Activated T-helper 1 cell treated with anti-CD3 and anti-CD28 coated beads, Interleukin-12 subunit alpha, Interleukin-12 subunit beta, Interleukin-2, Interleukin-4 antibody, amounts not matched to agents 30 ng/mL and 10 ng/mL and 1 ng/mL, durations not matched to agents 14 hours and 24 hours and 36 hours (primary cell): ENCODE measurements around the gene F2. TPM values are rescaled to one million over a fixed set of nuclear protein-coding genes. Genes with fewer than 3 reads are reported as not detected.
"Not testable (repeated sequence)": the region's sequence is repeated elsewhere in the genome, so short reads cannot be mapped to it uniquely, and the experiment has no call there.

Experiments used
- DNase-seq: peaks from one replicate; pipeline ENCODE4 v3.0.0; 2021; ENCODE audit warnings: low spot score
- H3K27ac Mint-ChIP-seq: one replicate; pipeline ENCODE4 v1.8.0; 2021; ENCODE audit warnings: mild to moderate bottlenecking, mixed read lengths
- H3K27me3 Mint-ChIP-seq: one replicate; pipeline ENCODE4 v1.8.0; 2022; ENCODE audit warnings: mild to moderate bottlenecking, moderate library complexity, mixed read lengths; ENCODE audit not compliant: insufficient read depth
- H3K36me3 Mint-ChIP-seq: one replicate; pipeline ENCODE4 v1.8.0; 2021; ENCODE audit warnings: low read depth, mixed read lengths
- H3K4me1 Mint-ChIP-seq: one replicate; pipeline ENCODE4 v1.8.0; 2021; ENCODE audit warnings: low read depth, mixed read lengths
- H3K4me3 Mint-ChIP-seq: one replicate; pipeline ENCODE4 v1.8.0; 2021; ENCODE audit warnings: mild to moderate bottlenecking, moderate library complexity, mixed read lengths
- H3K9me3 Mint-ChIP-seq: one replicate; pipeline ENCODE4 v1.8.0; 2021; ENCODE audit warnings: mixed read lengths
- intact Hi-C: fragments of 100-400 bp; cut with micrococcal nuclease; formaldehyde crosslinking; loops from one replicate; pipeline ENCODE4 v1.15.1; 2024
- total RNA-seq: library from RNA; stranded (reverse); gene quantifications from 2 replicates; pipeline ENCODE4 v1.2.3, GENCODE V29; 2022

Gene F2
- total RNA-seq, 1 donor from 2014 or later, result not detected

- no peak for DNase-seq
- Mint-ChIP-seq H3K27ac (no peak overlapping the region), H3K36me3 (peaks cover 31% of the 10 kb centered on the region), H3K4me1 (peaks cover 26% of the 10 kb centered on the region), H3K4me3 (no peak overlapping the region), H3K27me3 (no peaks in the 10 kb centered on the region), H3K9me3 (no peaks in the 10 kb centered on the region)
- intact Hi-C loops, result no loop called here
These were observed 24.4 kb upstream of the F2 start for GRCh38 chr11:46694607-46695006.

DNA sequence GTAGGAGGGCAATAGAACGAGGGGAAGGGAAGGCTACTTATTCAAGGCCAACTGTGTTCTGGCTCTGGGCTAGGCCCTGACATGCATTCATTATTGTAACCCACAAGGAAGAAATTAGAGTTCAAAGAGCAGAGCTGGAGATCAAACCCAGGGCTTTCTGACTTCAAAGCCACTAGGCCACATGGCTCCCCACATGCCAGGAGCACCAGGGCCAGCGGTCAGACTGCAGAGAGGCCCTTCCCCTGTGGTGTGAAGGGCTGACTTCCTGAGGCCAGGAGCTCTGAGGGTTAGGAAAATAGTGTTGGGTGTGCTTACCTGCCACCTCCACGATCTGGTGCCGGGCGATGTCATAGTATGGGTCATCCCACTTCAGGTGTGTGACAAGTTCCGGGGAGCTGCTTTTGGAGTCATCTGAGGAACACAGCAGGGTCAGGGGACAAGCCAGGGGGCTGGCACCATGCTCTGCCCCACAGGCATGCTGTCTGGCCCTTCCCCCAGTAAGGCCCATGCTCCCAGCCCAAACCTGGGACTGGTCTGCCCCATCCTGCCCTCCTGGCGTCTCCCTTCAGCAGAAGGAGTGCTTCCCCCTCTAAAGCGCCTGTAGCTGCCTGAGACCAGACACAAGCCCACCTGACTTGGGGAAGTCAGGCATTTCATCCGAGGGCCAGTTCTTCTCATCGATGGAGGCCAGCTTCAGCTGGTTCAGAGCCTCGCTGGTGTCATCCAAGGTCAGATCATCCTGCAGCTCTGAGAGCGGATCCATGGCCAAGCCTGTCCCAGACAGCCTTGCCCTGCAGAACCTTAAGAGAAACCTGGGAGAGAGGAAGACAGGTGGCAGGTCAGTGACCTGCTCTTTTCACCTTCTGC is 23.4 kb upstream of the F2 start:
- no peak overlapping the region for H3K4me3 Mint-ChIP-seq
- peaks cover 1% of the 10 kb centered on the region for H3K27me3 Mint-ChIP-seq
- no peaks in the 10 kb centered on the region for H3K9me3 Mint-ChIP-seq
- intact Hi-C loops, result no loop called here
- H3K27ac Mint-ChIP-seq, result no peak overlapping the region
- H3K4me1 Mint-ChIP-seq, result peaks cover 26% of the 10 kb centered on the region
- DNase-seq, result no peak
- peaks cover 28% of the 10 kb centered on the region for H3K36me3 Mint-ChIP-seq

DNA sequence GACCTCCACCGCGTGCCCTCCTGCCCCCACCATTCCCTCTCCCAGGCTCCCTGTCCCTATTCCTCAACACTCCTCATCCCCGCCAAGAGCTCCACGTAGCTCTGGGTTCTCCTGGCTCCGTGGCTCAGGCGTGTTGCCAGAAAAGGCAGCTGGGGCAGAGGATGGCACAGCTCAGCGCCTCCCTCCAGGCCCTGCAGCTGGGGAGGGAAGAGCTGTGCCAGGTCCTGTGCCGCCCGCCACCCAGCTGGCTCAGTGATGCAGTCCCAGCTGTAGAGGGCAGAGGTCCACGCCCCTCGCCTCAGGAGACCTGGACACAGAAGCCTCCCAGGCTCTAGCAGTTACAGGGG is 22.8 kb upstream of the F2 start:
- H3K36me3 Mint-ChIP-seq, result peaks cover 25% of the 10 kb centered on the region
- peaks cover 26% of the 10 kb centered on the region for H3K4me1 Mint-ChIP-seq
- no peaks in the 10 kb centered on the region for H3K9me3 Mint-ChIP-seq
- intact Hi-C loops, result no loop called here
- H3K27me3 Mint-ChIP-seq, result peaks cover 2% of the 10 kb centered on the region
- DNase-seq, result no peak
- no peak overlapping the region for H3K4me3 Mint-ChIP-seq
- no peak overlapping the region for H3K27ac Mint-ChIP-seq

DNA sequence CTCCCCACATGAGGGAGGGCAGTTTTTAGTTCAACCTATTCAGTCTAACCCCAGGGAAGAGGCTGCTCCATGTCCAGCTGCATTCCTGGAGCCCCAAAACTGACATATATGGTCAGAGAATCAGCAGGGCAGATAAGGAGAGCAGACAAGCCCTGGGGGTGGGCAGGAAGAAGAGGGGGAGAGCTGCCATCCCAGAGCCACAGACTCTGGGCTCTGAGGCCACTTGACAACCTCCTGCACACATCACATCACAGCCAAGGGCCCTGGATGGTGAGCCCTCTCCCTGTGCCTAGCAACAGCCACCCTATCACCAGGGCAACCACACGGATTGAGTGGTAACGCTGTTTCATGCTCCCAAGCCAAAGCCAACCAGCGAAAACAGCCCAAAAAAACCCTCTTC is 21.7 kb upstream of the F2 start:
- Mint-ChIP-seq H3K9me3 (no peaks in the 10 kb centered on the region), H3K27me3 (peaks cover 2% of the 10 kb centered on the region), H3K4me3 (no peak overlapping the region), H3K4me1 (peaks cover 35% of the 10 kb centered on the region), H3K27ac (peak overlapping the region; percentile 26), H3K36me3 (peaks cover 32% of the 10 kb centered on the region)
- intact Hi-C loops, result no loop called here
- DNase-seq, result no peak

GRCh38 chr11:46697723-46698122 is 21.3 kb upstream of the F2 start:
- no peak for DNase-seq
- H3K27ac Mint-ChIP-seq, result peak overlapping the region; percentile 26
- intact Hi-C loops, result no loop called here
- H3K9me3 Mint-ChIP-seq, result no peaks in the 10 kb centered on the region
- H3K4me1 Mint-ChIP-seq, result peaks cover 40% of the 10 kb centered on the region
- H3K27me3 Mint-ChIP-seq, result peaks cover 2% of the 10 kb centered on the region
- peaks cover 36% of the 10 kb centered on the region for H3K36me3 Mint-ChIP-seq
- no peak overlapping the region for H3K4me3 Mint-ChIP-seq

DNA sequence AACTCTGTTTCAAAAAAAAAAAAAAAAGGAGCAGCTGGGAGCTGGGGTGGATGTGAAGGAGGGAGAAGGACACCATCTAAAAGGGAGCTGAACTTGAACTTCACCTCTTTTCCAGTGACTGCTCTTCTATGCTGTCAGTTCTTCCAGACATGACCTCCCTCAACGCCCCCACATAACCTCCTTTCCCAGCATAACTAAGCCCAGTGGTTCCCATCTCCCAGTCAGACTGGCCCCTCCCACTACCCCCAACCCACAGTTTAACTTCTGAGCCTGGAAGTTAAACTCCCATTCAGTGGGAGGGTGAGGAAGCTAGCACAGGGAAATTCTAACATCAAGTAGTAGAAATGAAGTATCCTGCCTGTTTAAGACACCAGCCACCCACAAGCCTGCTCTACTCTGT is 20.4 kb upstream of the F2 start:
- H3K36me3 Mint-ChIP-seq, result peaks cover 42% of the 10 kb centered on the region
- intact Hi-C loops, result no loop called here
- no peak for DNase-seq
- peaks cover 2% of the 10 kb centered on the region for H3K27me3 Mint-ChIP-seq
- H3K27ac Mint-ChIP-seq, result peak overlapping the region; percentile 78
- H3K9me3 Mint-ChIP-seq, result no peaks in the 10 kb centered on the region
- peak overlapping the region; percentile 99 for H3K4me3 Mint-ChIP-seq
- H3K4me1 Mint-ChIP-seq, result peaks cover 48% of the 10 kb centered on the region

GRCh38 chr11:46700241-46701077 is 18.6 kb upstream of the F2 start, which contains the start of the genes ARHGAP1 and ZNF408:
TSS of gene ARHGAP1 (minus strand) at chr11:46700619. CDS start at chr11:46696107, 4,512 bp downstream.
TSS of gene ZNF408 (plus strand) at chr11:46701031. CDS start at chr11:46701048, 17 bp downstream.
- H3K36me3 Mint-ChIP-seq, result peaks cover 39% of the 10 kb centered on the region
- DNase-seq, result peak; percentile 98
- H3K4me1 Mint-ChIP-seq, result peaks cover 48% of the 10 kb centered on the region
- no peaks in the 10 kb centered on the region for H3K9me3 Mint-ChIP-seq
- peaks cover 2% of the 10 kb centered on the region for H3K27me3 Mint-ChIP-seq
- intact Hi-C loops, result loop anchor here (1.0 to 5.0 kb wide), 15 partner anchors 29 to 1066 kb away; partner anchors contain the start of genes ACP2, AMBRA1, ARFGAP2 and ATG13
- H3K4me3 Mint-ChIP-seq, result peak within 1 kb of the TSS; percentile 99
- peak within 1 kb of the TSS; percentile 95 for H3K27ac Mint-ChIP-seq

GRCh38 chr11:46701078-46701654 is 17.8 kb upstream of the F2 start:
- H3K27ac Mint-ChIP-seq, result peak overlapping the region; percentile 95
- DNase-seq, result no peak
- intact Hi-C loops, result loop anchor here (2.0 to 5.0 kb wide), 7 partner anchors 354 to 1066 kb away; partner anchors contain the start of genes ACP2, ARFGAP2, DGKZ and FNBP4
- peaks cover 37% of the 10 kb centered on the region for H3K36me3 Mint-ChIP-seq
- H3K4me3 Mint-ChIP-seq, result peak overlapping the region; percentile 99
- peaks cover 48% of the 10 kb centered on the region for H3K4me1 Mint-ChIP-seq
- H3K9me3 Mint-ChIP-seq, result no peaks in the 10 kb centered on the region
- H3K27me3 Mint-ChIP-seq, result peaks cover 2% of the 10 kb centered on the region

- H3K9me3 Mint-ChIP-seq, result no peaks in the 10 kb centered on the region
- H3K27me3 Mint-ChIP-seq, result peaks cover 2% of the 10 kb centered on the region
- peaks cover 40% of the 10 kb centered on the region for H3K36me3 Mint-ChIP-seq
- H3K27ac Mint-ChIP-seq, result no peak overlapping the region
- peaks cover 28% of the 10 kb centered on the region for H3K4me1 Mint-ChIP-seq
- no peak overlapping the region for H3K4me3 Mint-ChIP-seq
- intact Hi-C loops, result no loop called here
- no peak for DNase-seq
These were observed 13.8 kb upstream of the F2 start for GRCh38 chr11:46705070-46705688.

GRCh38 chr11:46706886-46707285 is 12.1 kb upstream of the F2 start:
- H3K4me1 Mint-ChIP-seq, result peaks cover 15% of the 10 kb centered on the region
- H3K36me3 Mint-ChIP-seq, result peaks cover 32% of the 10 kb centered on the region
- intact Hi-C loops, result no loop called here
- no peaks in the 10 kb centered on the region for H3K9me3 Mint-ChIP-seq
- no peak overlapping the region for H3K27ac Mint-ChIP-seq
- no peak for DNase-seq
- no peak overlapping the region for H3K4me3 Mint-ChIP-seq
- no peaks in the 10 kb centered on the region for H3K27me3 Mint-ChIP-seq

DNA sequence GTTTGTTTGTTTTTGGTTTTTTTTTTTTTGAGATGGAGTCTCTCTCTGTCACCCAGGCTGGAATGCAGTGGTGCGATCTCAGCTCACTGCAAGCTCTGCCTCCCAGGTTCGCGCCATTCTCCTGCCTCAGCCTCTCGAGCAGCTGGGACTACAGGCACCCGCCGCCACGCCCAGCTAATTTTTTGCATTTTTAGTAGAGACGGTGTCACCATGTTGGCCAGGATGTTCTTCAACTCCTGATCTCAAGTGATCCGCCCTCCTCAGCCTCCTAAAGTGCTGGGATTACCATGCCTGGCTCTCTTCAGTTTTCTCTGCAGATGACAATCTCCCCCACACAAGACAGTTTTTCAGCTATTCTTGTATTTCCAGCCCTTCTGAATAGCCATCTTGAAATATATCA is 9.7 kb upstream of the F2 start:
- H3K27me3 Mint-ChIP-seq, intact Hi-C loops, H3K27ac Mint-ChIP-seq, H3K4me3 Mint-ChIP-seq, H3K4me1 Mint-ChIP-seq, DNase-seq, H3K9me3 Mint-ChIP-seq: not testable (repeated sequence)
- H3K36me3 Mint-ChIP-seq, result peaks cover 15% of the 10 kb centered on the region

GRCh38 chr11:46710821-46711269 is 8.2 kb upstream of the F2 start:
- H3K27me3 Mint-ChIP-seq, result no peaks in the 10 kb centered on the region
- no peaks in the 10 kb centered on the region for H3K4me1 Mint-ChIP-seq
- no peaks in the 10 kb centered on the region for H3K9me3 Mint-ChIP-seq
- peaks cover 12% of the 10 kb centered on the region for H3K36me3 Mint-ChIP-seq
- intact Hi-C loops, result no loop called here
- no peak for DNase-seq
- no peak overlapping the region for H3K27ac Mint-ChIP-seq
- H3K4me3 Mint-ChIP-seq, result no peak overlapping the region
